Cardiac fibroblast (primary cell): ENCODE results near the gene TRAF3IP1.
"Not testable (repeated sequence)": the region's sequence is repeated elsewhere in the genome, so short reads cannot be mapped to it uniquely, and the experiment has no call there.

Experiments used
- DNase-seq, 2 donors: peaks; one replicate each; pipeline versions ENCODE4 v3.0.0 to v3.0.0-alpha.2; 2010; ENCODE audit warnings: low read depth in 2 of 2
- H3K4me3 ChIP-seq, 2 donors: replicated peaks in 1 of 2; 1 replicate in 1 of 2; 2 replicates in 1 of 2; pipeline ENCODE4 v1.5.1; 2011; ENCODE audit warnings: low read depth in 2 of 2, low read length in 2 of 2, mild to moderate bottlenecking in 2 of 2, moderate library complexity in 1 of 2
- TF ChIP-seq, protein P1 (sequence below): IDR thresholded peaks from one replicate; pipeline ENCODE4 v1.5.1; 2011; ENCODE audit warnings: low read depth, mild to moderate bottlenecking, low read length, inconsistent platforms

TRAF3IP1 gene, protein sequence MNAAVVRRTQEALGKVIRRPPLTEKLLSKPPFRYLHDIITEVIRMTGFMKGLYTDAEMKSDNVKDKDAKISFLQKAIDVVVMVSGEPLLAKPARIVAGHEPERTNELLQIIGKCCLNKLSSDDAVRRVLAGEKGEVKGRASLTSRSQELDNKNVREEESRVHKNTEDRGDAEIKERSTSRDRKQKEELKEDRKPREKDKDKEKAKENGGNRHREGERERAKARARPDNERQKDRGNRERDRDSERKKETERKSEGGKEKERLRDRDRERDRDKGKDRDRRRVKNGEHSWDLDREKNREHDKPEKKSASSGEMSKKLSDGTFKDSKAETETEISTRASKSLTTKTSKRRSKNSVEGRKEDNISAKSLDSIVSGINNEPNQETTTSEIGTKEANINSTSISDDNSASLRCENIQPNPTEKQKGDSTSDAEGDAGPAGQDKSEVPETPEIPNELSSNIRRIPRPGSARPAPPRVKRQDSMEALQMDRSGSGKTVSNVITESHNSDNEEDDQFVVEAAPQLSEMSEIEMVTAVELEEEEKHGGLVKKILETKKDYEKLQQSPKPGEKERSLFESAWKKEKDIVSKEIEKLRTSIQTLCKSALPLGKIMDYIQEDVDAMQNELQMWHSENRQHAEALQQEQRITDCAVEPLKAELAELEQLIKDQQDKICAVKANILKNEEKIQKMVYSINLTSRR

DNA sequence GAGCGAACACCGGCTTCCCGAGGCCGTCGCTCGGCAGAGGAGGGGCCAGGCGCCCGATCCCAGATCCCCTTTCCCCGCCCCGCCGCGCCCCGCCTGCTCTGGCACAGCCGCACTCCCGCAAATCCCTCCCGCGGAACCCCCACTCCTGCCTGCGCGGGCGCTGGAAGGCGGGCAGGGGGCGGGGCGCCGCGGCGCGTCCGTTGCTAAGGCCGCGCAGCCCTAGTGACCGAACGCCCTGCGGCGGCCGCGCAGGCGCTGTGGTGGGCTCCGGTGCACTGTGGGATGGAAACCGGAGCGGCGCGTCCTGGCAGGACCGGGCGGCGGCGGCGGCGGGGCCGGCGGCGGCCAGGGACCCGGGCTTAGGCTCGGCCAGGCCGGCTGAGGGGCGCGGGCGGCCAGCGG is at the start of gene TRAF3IP1:
Gene TRAF3IP1 (plus strand): TSS at position 273 of the 402 bp plus-strand sequence. CDS start 145 bp downstream, outside the sequence.
- TF ChIP-seq, protein P1, sequence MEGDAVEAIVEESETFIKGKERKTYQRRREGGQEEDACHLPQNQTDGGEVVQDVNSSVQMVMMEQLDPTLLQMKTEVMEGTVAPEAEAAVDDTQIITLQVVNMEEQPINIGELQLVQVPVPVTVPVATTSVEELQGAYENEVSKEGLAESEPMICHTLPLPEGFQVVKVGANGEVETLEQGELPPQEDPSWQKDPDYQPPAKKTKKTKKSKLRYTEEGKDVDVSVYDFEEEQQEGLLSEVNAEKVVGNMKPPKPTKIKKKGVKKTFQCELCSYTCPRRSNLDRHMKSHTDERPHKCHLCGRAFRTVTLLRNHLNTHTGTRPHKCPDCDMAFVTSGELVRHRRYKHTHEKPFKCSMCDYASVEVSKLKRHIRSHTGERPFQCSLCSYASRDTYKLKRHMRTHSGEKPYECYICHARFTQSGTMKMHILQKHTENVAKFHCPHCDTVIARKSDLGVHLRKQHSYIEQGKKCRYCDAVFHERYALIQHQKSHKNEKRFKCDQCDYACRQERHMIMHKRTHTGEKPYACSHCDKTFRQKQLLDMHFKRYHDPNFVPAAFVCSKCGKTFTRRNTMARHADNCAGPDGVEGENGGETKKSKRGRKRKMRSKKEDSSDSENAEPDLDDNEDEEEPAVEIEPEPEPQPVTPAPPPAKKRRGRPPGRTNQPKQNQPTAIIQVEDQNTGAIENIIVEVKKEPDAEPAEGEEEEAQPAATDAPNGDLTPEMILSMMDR = no peak
- peak; percentile 88 to 96 for DNase-seq
- peak within 1 kb of the TSS; percentile 67 to 79 for H3K4me3 ChIP-seq

DNA sequence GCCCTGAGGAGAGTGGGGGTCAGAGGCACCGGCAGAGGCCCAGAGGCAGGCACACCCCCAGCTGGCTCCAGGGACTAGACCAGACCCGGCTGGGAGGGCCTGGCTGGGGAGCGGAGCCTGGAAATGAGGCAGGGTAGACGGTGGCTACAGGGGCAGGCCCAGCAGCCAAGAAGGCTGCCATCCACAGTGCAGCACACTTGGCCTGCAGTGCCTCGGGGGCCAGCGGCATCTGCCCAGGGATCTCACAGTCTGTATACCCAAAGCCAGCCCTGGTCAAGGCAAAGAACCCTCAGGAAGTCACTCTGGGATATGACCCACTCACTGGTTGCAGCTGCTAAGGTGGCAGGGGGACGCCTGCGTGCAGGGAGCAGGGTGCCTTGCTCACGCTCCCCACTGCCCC is 49.7 kb upstream of the TRAF3IP1 start:
- no peak overlapping the region for H3K4me3 ChIP-seq
- DNase-seq = no peak
- TF ChIP-seq, protein P1 = no peak

DNA sequence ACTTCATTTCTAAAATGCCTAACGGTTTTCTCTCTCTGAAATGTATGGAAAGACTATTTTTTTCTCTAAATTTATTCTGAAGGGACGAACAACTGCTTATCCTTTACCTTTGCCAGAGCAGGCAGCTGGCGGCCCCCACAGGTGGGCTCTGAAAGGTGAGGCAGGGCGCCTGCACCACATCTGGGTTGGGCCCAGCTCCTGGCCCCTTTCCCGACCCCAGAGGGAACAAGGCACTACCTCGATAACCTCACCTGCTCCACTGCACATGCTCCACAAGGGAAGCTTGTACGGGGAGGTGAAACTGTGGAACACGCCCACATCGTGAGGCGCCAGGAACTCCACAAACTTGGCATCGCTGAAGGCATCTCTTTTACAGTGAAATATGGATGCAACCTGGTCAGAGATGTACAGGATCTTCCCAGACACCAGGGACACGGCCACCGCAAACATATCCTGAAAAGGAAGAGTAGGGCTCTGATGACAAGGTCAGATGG is 49.2 kb upstream of the TRAF3IP1 start:
- TF ChIP-seq, protein P1 = no peak
- no peak for DNase-seq
- H3K4me3 ChIP-seq = no peak overlapping the region

DNA sequence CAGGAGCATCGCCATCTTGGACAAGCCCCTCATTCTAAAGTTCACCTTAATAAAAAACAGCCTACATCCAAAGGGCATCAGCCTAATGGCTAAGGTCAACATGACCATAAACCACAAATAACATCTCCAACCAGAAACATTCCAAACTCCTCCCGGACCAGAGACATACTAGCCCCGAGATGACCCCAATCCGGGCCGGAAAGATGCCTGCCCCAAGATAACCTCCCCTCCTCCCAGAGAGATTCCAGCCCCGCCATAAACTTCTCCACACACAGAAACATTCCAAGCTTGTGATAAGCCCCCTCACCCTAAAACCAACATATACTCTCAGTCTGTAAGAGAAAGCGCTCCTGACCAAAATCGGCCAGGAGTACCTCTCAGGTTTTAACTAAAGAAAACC is 48.6 kb upstream of the TRAF3IP1 start:
- not testable (repeated sequence) for DNase-seq, H3K4me3 ChIP-seq

DNA sequence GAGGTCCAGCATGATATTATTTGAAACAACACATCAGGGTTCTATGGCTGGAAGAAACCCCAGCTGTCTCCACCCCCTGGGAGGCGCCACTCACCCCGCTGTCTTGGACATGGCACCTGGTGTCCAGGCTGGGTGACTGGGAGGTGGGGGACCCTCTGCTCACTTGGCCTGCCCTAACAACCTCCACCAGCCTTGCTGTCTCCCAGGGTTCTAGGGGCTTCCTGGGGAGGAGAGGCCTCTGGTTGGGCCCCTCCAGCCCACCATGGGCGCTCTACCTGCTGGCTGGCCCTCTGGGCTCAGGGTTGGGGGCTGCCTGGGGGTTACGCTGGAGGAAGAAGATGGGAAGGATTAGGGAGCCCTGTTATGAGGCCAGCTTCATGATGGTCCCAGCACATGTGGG is 48.2 kb upstream of the TRAF3IP1 start:
- no peak for DNase-seq
- TF ChIP-seq, protein P1 = no peak

DNA sequence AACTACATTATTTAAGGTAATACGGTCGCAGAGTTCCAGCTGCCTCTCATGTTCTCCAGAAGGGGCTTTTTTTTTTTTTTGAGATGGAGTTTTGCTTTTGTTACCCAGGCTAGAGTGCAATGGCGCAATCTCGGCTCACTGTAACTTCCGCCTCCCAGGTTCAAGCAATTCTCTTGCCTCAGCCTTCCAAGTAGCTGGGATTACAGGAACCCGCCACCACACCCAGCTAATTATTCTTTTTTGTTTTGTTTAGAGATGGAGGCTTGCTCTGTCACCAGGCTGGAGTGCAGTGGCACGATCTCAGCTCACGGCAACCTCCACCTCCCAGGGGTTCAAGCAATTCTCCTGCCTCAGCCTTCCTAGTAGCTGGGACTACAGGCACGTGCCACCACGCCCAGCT is 46.9 kb upstream of the TRAF3IP1 start:
- not testable (repeated sequence) for DNase-seq, H3K4me3 ChIP-seq

More for the DNA sequence above, 48.2 kb upstream of the TRAF3IP1 start:
- H3K4me3 ChIP-seq = no peak overlapping the region

DNA sequence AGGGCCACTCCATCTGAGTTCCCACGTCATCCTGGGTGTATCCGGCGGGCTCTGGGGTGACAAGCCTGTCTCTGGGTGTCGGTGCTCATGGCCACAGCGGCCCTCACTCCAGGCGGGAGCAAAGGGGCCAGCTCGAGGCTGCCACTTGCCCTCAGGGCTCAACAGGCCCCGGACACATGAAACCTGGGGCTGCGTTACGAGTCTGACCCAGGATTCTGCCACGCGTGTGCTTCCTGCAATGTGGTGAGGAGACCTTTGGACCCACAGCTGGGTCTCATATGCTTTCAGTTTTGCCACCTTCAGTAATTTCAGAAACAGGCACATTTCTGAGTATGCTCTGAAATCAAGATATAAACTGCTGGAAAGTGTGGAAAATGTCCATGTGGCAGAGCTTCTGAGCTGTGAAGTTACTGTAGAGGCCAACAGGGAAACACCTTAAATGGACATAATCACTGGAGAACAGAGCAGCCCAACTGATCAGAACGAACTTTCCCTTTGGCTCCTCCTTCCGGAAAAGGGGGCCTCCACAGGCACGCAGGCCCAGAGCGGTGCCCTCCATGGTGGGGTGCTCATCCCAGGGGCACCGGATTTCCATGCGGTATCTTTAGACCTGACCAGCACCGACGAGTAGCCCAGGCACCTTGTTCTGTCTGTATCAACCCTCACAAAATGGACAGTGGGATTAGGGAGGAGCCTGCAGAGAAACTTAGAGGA is 46.0 kb upstream of the TRAF3IP1 start:
- TF ChIP-seq, protein P1 = no peak
- no peak overlapping the region for H3K4me3 ChIP-seq
- DNase-seq = no peak
